Measurements from ENCODE around the gene PI4KA. TPM values are rescaled to one million over a fixed set of nuclear protein-coding genes. Genes with fewer than 3 reads are reported as not detected.

PI4KA gene
- polyA plus RNA-seq, 1 donor from 2014 or later, result 42.2 TPM

- no peaks in the 10 kb centered on the region for H3K9me2 ChIP-seq (ENCODE audit: insufficient read depth, low read length)
- no peaks in the 10 kb centered on the region for H3K27me3 ChIP-seq (ENCODE audit: insufficient read depth, low read depth, low read length)
- no peaks in the 10 kb centered on the region for H3F3A ChIP-seq (ENCODE audit: insufficient read depth, low read length, poor library complexity, severe bottlenecking)
- H3K4me3 ChIP-seq (ENCODE audit: low read length), result no peak overlapping the region
- peaks cover 6% of the 10 kb centered on the region for H3K36me3 ChIP-seq (ENCODE audit: insufficient read depth, low read length)
- no peaks in the 10 kb centered on the region for H3K9me3 ChIP-seq (ENCODE audit: low read length)
- TF ChIP-seq EP300 (conservative IDR thresholded peaks at IDR 0.05; ENCODE audit: poor library complexity, severe bottlenecking) (no peak), REST (IDR thresholded peaks at IDR 0.05; ENCODE audit: borderline replicate concordance) (no peak)
- no peak overlapping the region for H3K27ac ChIP-seq (ENCODE audit: low read length)
- no peak overlapping the region for H2AFZ ChIP-seq (ENCODE audit: low read depth, low read length)
- no peak overlapping the region for H3K4me2 ChIP-seq (ENCODE audit: low read length)
- no peaks in the 10 kb centered on the region for H4K20me1 ChIP-seq (ENCODE audit: insufficient read depth)
- H3K79me2 ChIP-seq (replicated peaks; ENCODE audit: insufficient read depth, low read length), result no peaks in the 10 kb centered on the region
- no peak overlapping the region for H3K9ac ChIP-seq (ENCODE audit: low read length)
Observed at GRCh38 chr22:20818471-20818870, 40.1 kb downstream of the PI4KA start.

DNA sequence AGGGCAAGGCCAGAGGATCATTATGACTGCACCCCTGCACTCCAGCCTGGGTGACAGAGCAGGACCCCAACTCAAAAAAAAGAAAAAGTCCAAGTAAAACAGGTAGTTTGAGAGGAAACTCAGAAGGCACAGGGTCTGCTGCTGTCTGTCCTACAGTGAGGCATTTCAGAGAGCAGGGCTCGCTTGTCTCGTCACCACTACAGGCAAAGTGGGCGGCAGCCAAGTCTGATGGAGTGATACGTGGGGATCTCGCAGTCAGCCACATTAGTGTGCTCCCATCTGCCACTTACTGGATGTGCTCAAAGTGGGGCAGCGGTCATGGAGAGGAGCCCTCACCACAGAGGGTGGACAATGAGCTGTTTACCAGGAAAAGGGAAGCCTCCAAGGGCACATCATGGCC is 42.1 kb downstream of the PI4KA start:
- Histone ChIP-seq H3K4me3 (ENCODE audit: low read length) (no peak overlapping the region), H2AFZ (ENCODE audit: low read depth, low read length) (no peak overlapping the region), H3K9me3 (ENCODE audit: low read length) (no peaks in the 10 kb centered on the region), H3K36me3 (ENCODE audit: insufficient read depth, low read length) (peaks cover 15% of the 10 kb centered on the region), H3K27me3 (ENCODE audit: insufficient read depth, low read depth, low read length) (no peaks in the 10 kb centered on the region), H3K27ac (ENCODE audit: low read length) (no peak overlapping the region), H3K9ac (ENCODE audit: low read length) (no peak overlapping the region), H4K20me1 (ENCODE audit: insufficient read depth) (no peaks in the 10 kb centered on the region), H3K79me2 (replicated peaks; ENCODE audit: insufficient read depth, low read length) (no peaks in the 10 kb centered on the region), H3K9me2 (ENCODE audit: insufficient read depth, low read length) (no peaks in the 10 kb centered on the region), H3F3A (ENCODE audit: insufficient read depth, low read length, poor library complexity, severe bottlenecking) (no peaks in the 10 kb centered on the region), H3K4me2 (ENCODE audit: low read length) (no peak overlapping the region)
- no peak for TF ChIP-seq SMC3 (conservative IDR thresholded peaks at IDR 0.05; ENCODE audit: poor library complexity)
- TF ChIP-seq EZH2 (IDR thresholded peaks at IDR 0.05; ENCODE audit: borderline replicate concordance, insufficient read depth, low read length, poor library complexity, severe bottlenecking), result no peak
- no peak for TF ChIP-seq MXI1 (conservative IDR thresholded peaks at IDR 0.05; ENCODE audit: poor library complexity, severe bottlenecking)
- TF ChIP-seq POLR2AphosphoS5 (IDR thresholded peaks at IDR 0.05), result no peak
- no peak for TF ChIP-seq CTCF (IDR thresholded peaks at IDR 0.05; ENCODE audit: poor library complexity, severe bottlenecking)

- Histone ChIP-seq H3K9ac (ENCODE audit: low read length) (no peak overlapping the region), H3K9me3 (ENCODE audit: low read length) (no peaks in the 10 kb centered on the region), H3F3A (ENCODE audit: insufficient read depth, low read length, poor library complexity, severe bottlenecking) (no peaks in the 10 kb centered on the region), H3K27me3 (ENCODE audit: insufficient read depth, low read depth, low read length) (no peaks in the 10 kb centered on the region), H3K4me3 (ENCODE audit: low read length) (no peak overlapping the region), H3K36me3 (ENCODE audit: insufficient read depth, low read length) (peaks cover 19% of the 10 kb centered on the region), H3K27ac (ENCODE audit: low read length) (no peak overlapping the region), H2AFZ (ENCODE audit: low read depth, low read length) (no peak overlapping the region), H3K79me2 (replicated peaks; ENCODE audit: insufficient read depth, low read length) (no peaks in the 10 kb centered on the region), H3K4me2 (ENCODE audit: low read length) (no peak overlapping the region), H3K9me2 (ENCODE audit: insufficient read depth, low read length) (no peaks in the 10 kb centered on the region), H4K20me1 (ENCODE audit: insufficient read depth) (no peaks in the 10 kb centered on the region)
- TF ChIP-seq CTCF (IDR thresholded peaks at IDR 0.05; ENCODE audit: poor library complexity, severe bottlenecking) (no peak), TAF1 (IDR thresholded peaks at IDR 0.05; ENCODE audit: low read depth) (no peak), POLR2AphosphoS5 (IDR thresholded peaks at IDR 0.05) (no peak), EZH2 (IDR thresholded peaks at IDR 0.05; ENCODE audit: borderline replicate concordance, insufficient read depth, low read length, poor library complexity, severe bottlenecking) (no peak), RAD21 (conservative IDR thresholded peaks at IDR 0.05) (no peak), EP300 (conservative IDR thresholded peaks at IDR 0.05; ENCODE audit: poor library complexity, severe bottlenecking) (no peak), MXI1 (conservative IDR thresholded peaks at IDR 0.05; ENCODE audit: poor library complexity, severe bottlenecking) (no peak), SMC3 (conservative IDR thresholded peaks at IDR 0.05; ENCODE audit: poor library complexity) (no peak), REST (IDR thresholded peaks at IDR 0.05; ENCODE audit: borderline replicate concordance) (no peak)
Observed at GRCh38 chr22:20815477-20816050, 43.0 kb downstream of the PI4KA start.
